HG03575 (cell line): ENCODE results near the gene CDK14.
A peak's percentile ranks its signal among the peaks of the same experiment; 100 is the strongest.
"Not testable (repeated sequence)": the region's sequence is repeated elsewhere in the genome, so short reads cannot be mapped to it uniquely, and the experiment has no call there.

Experiments
- ATAC-seq: cut with Tn5 transposase; IDR thresholded peaks from one replicate; pipeline ENCODE4 v1.9.1; 2021; ENCODE audit not compliant: unreplicated experiment, insufficient number of reproducible peaks, low FRiP score; ENCODE audit errors: extremely low read depth

The CDK14 gene

DNA sequence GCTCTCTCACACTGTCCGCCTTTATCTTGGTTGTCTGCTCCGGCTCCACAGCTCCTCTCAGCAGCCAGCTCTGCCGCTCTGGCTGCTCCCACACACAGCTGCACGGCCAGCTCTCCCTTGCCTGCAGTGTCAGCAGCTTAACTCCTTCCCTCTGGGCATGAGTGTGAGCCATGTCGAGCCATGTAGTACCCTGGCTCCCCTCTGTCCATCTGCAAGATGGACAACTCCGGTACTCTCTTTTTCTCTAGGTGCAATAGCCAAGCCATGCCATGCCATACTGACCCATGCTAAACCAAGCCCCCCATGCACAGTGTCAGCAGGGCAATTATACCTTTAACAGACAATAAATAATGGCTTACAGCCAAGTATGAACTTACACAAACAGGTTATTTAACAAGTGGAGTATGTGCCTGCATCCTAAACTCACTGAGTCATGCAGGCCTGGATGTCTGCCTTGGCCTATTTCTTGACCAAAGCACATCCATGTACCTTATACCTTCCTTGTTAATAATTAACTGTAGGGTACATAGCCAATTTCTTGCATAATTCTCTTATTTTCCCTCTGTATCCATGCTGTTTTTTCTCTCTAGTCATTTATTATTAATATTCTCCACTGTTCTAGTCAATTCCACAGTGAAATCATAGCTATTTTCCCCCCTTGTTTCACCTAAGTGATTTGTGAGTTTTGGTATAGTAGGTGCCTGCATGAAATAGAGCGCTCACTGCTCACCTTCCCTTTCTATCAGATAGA is 170.9 kb downstream of the CDK14 start:
- no peak for ATAC-seq

DNA sequence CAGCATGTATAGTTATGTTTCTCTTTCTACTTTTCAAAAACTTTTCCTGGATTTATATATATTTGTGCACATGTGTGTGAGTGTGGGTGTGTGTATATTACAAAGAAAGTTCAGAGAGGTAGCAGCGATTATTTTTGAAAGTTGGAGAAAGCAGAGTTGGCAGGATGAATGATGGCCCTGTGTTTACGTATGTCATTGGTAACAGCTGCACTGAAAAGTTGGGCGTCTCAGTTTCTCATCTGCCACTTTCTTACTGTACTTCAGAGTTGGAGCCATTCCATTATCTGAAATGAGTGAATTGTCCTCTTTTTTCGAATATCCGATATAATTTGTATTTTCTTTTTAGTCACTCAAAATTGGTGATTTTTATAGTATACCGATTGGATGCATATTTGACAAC is 172.2 kb downstream of the CDK14 start:
- ATAC-seq = no peak

DNA sequence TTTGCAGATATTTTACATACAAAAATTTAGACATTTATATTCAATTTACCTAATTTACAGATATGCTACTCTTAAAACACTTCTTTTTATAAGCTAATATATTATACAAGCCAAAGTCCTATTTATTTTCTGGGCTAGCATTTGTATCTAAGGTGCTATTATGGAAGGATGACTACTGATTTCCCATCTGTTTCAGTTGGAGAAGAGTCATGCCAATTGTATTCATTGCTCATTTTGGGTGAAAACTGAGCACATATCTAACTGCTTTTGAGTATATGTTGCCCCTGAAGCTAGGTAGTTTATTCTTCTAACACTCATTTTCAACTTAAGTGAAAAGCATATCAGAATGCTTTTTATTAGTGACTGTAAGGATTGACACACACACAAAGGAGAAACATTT is 172.9 kb downstream of the CDK14 start:
- ATAC-seq = no peak

DNA sequence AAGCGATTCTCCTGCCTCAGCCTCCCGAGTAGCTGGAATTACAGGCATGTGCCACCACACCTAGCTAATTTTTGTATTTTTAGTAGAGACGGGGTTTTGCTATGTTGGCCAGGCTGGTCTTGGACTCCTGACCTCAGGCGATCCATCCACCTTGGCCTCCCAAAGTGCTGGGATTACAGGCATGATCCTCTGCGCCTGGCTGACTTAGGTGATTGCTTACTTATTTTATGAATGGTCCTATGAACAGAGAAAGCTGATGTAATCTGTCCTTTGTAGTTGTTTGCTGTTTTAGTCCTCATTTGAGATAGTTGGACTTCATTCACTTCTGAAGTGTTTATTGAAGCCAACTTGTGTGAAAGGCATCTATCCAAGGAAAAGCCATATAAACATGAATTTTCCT is 173.4 kb downstream of the CDK14 start:
- ATAC-seq = not testable (repeated sequence)

DNA sequence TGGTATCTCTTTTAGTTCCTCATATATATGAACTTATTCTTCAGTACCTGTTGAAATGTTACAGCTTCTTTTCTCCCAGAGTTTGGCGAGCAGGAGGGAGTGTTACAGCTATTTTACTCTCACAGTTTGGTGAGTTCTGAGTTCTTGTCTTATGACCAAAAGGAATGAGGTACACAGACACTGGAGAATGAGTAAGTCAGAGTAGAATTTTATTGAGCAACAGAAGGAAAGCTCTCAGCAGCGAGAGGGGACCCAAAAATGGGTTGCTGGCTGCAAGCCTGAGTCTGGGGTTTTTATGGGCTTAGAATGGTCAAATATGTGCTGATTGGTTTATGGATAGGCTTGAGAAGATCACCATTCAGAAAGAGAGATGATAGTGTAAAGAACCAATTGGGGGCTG is 175.2 kb downstream of the CDK14 start:
- no peak for ATAC-seq

DNA sequence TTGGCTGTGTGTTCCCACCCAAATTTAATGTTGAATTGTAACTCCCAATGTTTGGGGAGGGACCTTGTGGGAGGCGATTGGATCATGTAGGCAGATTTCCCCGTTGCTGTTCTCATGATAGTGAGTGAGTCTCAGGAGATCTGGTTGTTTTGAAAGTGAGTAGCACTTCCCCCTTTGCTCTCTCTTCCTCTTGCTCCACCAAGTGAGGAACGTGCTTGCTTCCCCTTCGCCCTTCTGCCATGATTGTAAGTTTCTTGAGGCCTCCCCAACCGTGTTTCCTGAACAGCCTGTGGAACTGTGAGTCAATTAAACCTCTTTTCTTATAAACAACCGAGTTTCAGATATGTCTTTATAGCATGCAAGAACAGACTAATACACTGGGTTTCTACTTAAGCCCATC is 176.3 kb downstream of the CDK14 start:
- no peak for ATAC-seq

DNA sequence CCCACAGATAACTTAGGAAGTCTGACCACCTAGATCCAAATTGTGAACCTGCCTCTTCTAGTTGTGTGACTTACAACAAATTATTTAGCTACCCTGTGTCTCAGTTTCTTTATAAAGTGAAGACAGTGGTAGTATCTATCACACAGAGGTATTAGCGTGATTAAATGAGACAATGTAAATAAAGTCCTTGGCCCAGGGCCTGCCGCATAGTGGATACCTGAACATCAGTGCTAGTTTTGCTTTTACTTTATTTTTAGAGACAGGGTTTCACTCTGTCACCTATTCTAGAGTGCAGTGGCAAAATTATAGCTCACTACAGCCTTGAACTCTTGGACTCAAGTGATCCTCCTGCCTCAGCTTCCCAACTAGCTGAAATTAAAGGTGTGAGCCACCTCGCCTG is 177.1 kb downstream of the CDK14 start:
- no peak for ATAC-seq

DNA sequence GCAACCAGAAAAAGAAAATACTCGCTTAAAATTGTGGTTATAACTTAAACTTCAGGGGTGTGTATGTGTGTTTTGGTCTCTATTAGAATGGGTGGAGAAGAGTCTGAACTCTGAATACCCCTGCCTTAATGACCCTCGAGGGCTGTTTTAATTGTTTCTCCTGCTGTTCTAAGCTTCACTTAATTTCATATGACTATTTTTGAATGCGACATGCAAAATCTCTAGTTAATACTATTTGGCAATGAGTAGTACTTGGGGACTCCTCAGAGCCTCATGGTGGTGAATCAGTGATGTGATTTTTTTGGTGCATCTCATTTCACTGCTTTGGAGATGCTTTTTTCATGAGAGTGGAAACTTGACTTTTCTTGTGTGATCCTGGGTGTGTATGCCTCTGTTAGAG is 178.6 kb downstream of the CDK14 start:
- no peak for ATAC-seq

DNA sequence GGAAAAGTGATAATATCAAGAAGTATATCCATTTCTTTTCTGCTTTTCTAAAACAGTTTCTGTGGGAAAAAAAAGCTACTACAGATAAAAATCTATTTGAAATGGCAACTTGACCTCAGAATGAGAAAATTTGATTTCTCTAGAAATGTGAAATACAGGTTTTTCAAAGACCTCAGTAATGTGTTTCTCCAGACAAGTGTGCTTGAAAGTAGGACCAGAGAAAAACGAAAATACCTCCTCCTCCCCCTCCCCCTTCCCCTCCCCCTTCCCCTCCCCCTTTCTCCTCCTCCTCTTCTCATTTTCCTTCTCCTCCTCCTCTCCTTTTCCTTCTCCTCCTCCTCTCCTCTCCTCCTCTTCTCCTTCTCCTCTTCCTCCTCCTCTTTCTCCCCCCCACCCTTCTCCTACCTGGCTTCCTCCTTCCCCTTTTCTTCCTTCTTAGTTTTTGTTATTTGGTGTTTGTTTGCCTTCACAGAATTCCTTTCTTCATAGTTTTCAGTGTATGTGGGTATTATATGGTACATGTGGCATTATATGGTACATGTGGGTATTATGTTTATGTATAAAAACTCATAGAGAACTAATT is 179.4 kb downstream of the CDK14 start:
- ATAC-seq = no peak

DNA sequence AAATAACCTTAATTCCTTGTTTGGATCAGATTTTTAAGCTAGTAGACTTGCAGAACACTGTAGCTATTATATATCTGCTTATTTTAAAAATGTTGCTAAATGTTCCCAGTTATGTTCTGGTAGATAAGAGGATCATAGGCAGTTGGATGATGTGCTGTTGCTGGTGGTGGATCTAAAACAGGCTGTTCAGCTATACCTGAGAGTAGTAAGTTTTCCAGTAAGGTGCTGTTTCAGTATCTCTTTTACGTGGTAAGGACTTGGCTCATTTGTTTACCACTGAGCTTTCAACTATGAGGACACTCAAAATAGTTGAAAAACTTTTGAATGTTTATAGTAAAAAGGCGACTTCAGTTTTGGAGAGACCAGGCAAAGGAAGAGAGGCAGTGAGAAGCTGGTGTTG is 180.9 kb downstream of the CDK14 start:
- ATAC-seq = peak; percentile 78

DNA sequence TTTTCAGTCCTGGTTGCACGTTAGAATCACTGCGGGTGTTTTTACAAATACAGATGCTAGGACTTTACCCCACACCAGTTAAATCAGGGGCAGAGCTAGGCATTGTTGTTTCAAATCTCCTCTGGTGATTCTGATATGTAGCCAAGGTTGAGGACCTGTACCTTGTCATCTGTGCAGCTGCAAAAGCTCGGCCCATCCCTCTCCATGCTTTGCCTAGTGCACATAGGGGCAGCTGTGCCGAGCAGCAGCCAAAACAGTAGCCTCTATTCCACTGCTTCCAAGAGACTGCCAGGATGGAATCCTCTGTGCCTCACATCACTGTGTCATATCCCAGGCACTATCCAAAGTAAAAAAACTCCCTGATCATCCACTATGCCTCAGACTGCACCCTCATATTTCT is 181.3 kb downstream of the CDK14 start:
- ATAC-seq = no peak

DNA sequence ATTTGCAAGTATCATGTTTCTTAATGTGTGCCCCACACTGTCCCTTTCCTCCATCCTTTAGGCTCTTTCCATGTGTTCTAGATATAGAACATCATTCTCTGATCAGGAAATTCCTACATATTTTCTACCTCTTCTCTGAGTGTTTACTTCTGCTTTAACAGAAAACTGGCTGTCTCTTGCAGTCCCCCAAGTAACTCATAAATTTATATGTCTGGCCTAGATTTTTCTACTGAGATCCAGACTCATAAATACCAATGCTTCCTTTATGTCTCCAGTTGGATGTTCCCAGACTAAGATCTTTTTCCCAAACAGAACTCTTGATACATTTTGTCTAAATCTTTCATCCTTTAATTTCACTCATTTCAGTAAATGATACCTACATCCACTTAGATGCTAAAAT is 181.8 kb downstream of the CDK14 start:
- no peak for ATAC-seq

DNA sequence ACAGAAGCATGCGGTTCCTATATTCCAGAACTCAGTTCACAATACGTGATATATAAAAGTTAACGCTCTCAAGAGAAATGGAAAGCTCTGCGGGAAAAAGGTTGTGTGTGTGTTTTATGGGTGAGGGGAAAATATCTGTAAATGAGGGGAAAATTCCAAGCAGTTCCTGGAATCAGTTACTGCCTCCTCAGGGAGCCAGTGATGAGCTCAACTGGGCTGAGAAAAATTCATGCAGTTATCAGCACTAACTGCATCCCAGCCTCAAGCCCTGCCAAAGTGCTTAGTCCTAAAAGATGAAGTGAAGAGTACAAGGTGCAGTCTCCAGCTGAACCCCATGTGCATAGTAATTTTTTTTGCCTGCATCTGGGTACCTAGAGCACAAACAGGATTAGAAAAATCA is 191.9 kb downstream of the CDK14 start:
- no peak for ATAC-seq

DNA sequence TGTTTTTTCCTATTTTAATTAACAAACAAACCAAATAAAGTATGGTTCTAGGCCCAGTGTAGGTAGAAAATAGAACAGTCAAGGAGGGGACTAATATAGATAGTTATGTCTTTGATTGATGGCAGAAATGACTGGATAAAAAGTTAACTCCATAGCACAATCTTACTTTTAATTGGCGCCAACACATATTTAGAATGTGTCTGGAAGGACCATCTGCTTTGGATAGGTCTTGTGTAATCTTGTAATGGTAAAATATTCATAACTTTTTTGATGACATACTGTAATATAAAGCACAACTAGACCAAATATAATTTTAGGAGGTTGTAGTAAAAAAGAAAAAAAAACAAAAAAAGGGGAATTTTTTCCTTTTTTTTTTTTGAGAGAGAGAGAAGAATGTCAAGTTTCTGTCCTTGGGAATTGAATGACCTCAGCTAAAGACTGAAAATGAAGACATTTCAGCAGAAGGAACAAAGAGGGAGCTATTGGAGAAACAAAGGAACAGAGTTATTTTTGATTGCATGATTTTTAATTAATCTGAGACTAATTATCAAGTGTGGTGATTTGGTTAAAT is 193.7 kb downstream of the CDK14 start:
- ATAC-seq = no peak

DNA sequence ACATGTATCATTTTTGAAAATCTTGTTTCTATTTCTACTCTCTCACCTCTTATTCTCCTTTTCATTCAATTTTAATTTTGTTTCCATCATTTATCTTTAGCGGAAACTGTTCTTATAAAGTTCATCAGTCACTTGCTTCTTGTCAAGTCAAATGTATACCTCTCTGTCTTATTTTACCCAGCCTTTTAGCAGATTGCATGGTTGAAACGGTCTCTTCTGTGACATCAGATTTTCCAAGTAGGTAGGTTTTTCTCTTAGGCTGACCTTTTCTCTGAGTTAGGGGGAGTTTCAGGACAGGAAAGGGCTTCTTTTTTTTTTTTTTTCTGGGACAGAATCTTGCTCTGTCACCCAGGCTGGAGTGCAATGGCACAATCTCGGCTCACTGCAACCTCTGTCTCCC is 195.5 kb downstream of the CDK14 start:
- no peak for ATAC-seq

DNA sequence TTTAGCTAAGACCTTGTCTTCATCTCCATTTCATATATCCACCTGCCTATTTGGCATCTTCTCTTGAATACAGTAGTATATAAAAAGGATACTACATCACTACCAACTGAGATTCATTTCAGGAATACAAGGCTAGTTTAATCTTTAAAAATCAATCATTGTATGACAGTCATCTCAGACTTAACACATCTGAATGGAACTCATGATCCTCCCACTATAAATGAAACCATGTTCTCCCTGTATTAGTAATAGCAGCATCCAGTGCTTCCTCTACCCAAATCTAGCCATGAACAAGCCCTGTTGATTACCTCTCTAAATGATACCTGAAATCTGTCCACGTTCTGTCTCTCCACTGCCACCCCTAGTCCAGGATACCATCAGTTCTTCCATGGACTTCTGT is 196.2 kb downstream of the CDK14 start:
- ATAC-seq = no peak

DNA sequence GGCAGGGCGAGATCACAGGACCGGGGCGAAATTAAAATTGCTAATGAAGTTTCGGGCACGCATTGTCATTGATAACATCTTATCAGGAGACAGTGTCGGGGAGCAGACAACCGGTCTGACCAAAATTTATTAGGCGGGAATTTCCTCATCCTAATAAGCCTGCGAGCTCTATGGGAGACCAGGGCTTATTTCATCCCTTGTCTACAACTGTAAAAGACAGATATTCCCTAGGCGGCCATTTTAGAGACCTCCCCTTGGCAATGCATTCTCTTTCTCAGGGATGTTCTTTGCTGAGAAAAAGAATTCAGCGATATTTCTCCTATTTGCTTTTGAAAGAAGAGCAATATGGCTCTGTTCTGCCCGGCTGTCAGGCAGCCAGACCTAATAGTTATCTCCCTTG is 198.1 kb downstream of the CDK14 start:
- not testable (repeated sequence) for ATAC-seq

DNA sequence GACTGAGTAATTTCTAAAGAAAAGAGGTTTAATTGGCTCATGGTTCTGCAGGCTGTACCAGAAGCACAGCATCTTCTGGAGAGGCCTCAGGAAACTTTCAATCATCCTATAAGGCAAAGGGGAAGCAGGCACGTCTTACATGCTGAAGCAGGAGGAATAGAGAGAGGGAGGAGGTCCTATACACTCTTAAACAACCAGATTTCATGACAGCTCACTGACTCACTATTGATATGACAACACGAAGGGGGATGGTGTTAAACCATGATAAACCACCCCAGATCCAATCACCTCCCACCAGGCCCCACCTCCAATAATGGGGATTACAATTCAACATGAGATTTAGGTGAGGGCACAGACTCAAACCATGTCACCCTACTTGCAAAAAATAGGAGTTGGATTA is 201.5 kb downstream of the CDK14 start:
- ATAC-seq = no peak

DNA sequence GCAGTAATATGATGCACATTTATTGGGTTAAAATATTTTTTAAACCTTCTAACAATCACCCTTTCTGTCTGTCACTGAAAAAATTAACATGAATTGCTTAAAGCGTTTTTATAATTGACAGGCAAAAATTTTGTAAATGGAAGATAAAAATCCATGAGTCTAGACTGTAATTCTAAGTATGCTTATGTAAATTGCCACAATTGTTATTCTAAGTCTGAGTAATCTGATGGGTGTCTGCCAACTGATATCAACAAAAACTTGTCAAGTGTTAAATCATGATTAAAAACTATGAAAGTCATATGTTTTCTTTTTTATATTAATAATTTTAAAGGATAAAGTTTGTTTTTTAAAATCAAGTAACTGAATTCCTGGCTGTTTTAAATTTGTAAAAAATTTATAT is 208.2 kb downstream of the CDK14 start:
- no peak for ATAC-seq

DNA sequence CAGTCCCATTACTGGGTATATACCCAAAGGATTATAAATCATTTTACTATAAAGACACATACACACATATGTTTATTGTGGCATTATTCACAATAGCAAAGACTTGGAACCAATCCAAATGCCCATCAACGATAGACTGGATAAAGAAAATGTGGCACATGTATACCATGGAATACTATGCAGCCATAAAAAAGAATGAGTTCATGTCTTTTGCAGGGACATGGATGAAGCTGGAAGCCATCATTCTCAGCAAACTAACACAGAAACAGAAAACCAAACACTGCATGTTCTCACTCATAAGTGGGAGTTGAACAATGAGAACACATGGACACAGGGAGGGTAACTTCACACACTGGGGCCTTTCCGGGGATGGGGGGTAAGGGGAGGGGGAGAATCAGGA is 219.4 kb downstream of the CDK14 start:
- not testable (repeated sequence) for ATAC-seq
